NT2/D1 (cell line): Measurements from ENCODE around the gene F13A1.

Source experiments
- SUZ12 ChIP-seq: IDR thresholded peaks from 2 replicates; pipeline ENCODE4 v1.6.1; 2011; ENCODE audit not compliant: insufficient read length, insufficient read depth; ENCODE audit errors: extremely low read depth
- YY1 ChIP-seq: IDR thresholded peaks from 2 replicates; pipeline ENCODE4 v1.6.1; 2011; ENCODE audit not compliant: insufficient read length, insufficient read depth
- ZNF274 ChIP-seq: IDR thresholded peaks from 2 replicates; pipeline ENCODE4 v1.6.1; 2011; ENCODE audit warnings: mild to moderate bottlenecking, low read depth, low read length

GRCh38 chr6:6365242-6365641 is 44.8 kb upstream of the F13A1 start:
- no peak for TF ChIP-seq SUZ12
- no peak for TF ChIP-seq ZNF274
- no peak for TF ChIP-seq YY1
